HG03469 (cell line): ENCODE results near the gene TM7SF2.
A peak's percentile ranks its signal among the peaks of the same experiment; 100 is the strongest.
"Not testable (repeated sequence)": the region's sequence is repeated elsewhere in the genome, so short reads cannot be mapped to it uniquely, and the experiment has no call there.

ENCODE experiments used
- ATAC-seq: cut with Tn5 transposase; IDR thresholded peaks from one replicate; pipeline ENCODE4 v1.9.1; 2021; ENCODE audit warnings: mild to moderate bottlenecking, moderate library complexity, moderate number of reproducible peaks; ENCODE audit not compliant: unreplicated experiment

The TM7SF2 gene

DNA sequence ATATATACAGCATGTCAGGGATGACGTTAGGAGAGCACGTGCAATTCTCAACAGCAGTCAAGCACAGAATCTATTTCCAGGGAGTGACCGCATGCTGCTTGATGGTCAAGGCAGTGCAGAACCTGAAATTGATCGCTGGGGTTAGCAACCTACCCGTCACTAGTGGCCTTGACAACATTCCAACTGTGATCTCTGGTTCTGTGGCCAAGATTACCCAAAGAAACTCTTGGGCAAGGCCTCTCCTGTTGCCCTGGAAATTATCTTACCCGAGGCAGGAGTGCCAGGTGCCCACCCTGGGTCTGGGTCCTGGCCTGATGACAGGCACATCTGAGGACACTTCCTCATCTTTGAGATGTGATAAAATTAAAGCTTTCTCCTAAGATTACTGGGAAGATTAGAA, 2.2 kb downstream of the TM7SF2 start:
- ATAC-seq, result no peak

- no peak for ATAC-seq
Measured at GRCh38 chr11:65114538-65115171, 3.0 kb downstream of the TM7SF2 start.

GRCh38 chr11:65115361-65116082, 3.9 kb downstream of the TM7SF2 start:
- ATAC-seq, result no peak

- ATAC-seq, result no peak
Measured at GRCh38 chr11:65116370-65117205, 4.9 kb downstream of the TM7SF2 start.

GRCh38 chr11:65117206-65118096, 5.8 kb downstream of the TM7SF2 start, which contains the start of gene ZNHIT2:
TSS of gene ZNHIT2 (minus strand) at chr11:65117701. CDS start at chr11:65117653, 48 bp downstream.
- ATAC-seq, result peak; percentile 42

DNA sequence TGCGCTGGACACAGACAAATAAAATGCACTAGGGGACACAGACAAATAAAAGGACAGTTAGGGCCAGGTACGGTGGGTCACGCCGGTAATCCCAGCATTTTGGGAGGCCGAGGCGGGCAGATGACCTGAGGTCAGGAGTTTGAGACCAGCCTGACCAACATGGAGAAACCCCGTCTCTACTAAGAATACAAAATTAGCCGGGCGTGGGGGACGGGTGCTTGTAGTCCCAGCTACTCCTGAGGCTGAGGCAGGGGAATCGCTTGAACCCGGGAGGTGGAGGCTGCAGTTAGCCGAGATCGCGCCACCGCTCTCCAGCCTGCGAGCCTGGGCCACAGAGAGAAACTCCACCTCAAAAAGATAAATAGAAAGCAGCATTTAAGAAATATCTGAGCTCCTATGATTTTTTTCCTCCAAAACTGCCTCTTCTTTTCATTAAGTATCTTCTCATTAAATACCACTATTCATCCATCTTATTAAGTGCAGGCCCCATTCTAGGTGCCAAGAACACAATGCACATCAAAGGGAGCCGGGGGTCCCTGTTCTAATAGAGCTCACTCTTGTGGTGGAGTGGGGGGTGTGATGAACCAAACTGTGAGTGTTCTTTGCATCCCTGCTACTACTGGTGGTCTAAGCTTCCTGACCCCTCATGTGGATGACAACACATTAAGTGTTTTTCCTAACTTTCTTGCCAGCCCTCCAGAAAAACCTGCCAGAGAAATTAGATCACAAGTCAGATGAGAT, 6.6 kb downstream of the TM7SF2 start:
- ATAC-seq, result no peak

DNA sequence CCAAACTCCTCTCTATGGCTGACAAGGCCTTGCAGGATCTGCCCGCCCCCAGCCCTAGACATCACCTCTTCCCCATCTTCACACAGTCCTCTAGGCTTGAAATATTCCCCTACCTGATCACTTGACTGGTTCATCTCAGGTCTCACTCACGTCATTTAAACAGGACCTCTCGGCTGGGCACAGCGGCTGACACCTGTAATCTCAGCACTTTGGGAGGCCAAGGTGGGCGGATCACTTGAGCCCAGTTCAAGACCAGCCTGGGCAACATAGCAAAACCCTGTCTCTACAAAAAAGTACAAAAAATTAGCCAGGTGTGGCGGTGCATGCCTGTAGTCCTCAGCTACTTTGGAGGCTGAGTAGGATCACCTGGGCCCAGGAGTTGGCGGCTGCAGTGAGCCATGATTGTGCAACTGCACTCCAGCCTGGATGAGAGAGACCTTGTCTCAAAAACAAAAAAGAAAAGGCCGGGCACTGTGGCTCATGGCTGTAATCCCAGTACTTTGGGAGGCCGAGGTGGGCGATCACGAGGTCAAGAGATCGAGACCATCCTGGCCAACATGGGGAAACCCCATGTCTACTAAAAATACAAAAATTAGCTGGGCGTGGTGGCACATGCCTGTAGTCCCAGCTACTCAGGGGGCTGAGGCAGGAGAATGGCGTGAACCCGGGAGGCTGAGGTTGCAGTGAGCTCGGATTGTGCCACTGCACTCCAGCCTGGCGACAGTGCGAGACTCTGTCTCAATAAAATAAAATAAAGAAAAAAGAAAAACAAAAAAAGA, 7.4 kb downstream of the TM7SF2 start:
- not testable (repeated sequence) for ATAC-seq

GRCh38 chr11:65119670-65119995, 8.0 kb downstream of the TM7SF2 start:
- ATAC-seq, result no peak

DNA sequence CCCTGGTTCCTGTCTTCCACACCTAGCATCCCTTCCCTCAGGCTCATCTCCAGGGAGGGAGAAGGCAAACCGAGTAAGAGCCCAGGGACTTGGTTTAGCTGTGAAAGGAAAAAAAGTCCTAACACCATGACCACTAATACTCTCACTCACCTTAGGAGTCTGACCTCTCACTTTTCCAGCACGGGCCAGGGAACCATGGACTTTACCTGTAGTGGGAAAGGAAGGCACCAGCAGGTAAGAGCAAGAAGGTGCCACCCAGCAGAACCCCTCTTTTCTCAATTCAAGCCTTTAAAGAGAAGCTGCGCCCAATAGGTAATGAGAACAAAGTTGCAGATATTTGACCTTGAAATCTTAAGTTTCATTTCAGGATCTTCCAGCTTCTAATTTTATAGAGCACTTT, 9.2 kb downstream of the TM7SF2 start:
- ATAC-seq, result no peak

DNA sequence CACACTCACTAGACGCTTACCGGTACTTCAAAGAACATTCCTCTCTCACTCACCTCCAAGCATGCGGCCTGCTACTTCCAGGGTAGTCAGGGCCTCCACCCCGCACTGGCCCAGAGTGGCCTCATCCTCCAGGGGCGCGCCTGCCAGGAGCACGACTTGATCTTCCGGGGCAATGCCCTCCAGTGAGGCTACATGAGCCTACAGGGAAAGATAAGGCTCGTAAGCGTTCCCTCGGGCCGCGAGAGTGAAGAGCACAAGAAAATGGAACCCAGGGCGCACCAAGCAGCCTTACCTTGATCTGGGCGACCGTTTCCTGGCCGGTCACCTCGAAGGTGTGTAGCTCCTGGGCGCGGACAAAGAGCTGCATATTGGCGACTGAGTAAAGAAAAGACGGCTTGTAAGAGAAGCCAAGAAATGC, 9.8 kb downstream of the TM7SF2 start:
- no peak for ATAC-seq

DNA sequence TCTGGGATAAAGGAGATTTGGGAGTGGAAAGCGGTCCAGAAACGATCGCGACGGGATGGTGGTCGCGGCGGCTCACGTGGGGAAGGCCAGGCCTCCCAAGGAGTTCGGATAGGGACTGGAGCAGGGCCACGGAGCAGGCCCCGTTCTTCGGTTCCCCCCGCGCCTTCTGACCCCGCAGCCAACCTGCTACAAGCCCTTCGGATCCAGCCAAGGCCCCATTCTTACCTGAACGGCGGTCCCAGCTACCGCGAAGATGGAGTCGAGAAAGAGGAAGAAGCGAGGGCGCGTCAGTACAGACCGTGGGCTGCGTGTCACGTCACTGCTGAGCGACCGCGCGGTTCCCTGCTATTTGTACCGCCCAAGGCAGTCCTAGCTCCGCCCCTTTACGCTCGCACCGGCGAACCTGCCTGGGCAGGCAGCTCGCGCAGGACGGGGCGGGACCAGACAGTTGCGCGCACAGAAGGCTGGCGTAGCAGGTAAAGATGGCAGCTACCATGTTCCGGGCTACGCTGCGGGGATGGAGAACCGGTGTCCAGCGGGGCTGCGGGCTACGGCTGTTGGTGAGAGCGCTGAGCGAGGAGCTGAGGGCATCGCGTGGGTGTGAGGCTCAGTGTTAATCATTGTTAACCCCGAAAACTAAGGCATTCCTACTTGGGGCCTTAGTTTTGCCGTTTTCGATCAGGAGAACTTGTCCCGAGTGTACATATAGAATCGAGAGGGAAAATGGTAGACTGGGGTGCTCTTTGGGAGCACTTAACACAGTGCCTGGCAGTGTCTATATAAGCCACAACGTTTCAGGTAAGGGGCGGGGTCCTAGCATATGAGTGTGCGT, 10.4 kb downstream of the TM7SF2 start, which contains the start of the genes FAU and MRPL49:
FAU (minus strand) TSS at position 270 of the 832 bp plus-strand sequence. CDS start 321 bp downstream, outside the sequence.
MRPL49 (plus strand) TSS at position 457 of the 832 bp plus-strand sequence; CDS start at position 483, 26 bp downstream.
- peak; percentile 38 for ATAC-seq

- ATAC-seq, result no peak
Measured at GRCh38 chr11:65124480-65125196, 13.0 kb downstream of the TM7SF2 start.

DNA sequence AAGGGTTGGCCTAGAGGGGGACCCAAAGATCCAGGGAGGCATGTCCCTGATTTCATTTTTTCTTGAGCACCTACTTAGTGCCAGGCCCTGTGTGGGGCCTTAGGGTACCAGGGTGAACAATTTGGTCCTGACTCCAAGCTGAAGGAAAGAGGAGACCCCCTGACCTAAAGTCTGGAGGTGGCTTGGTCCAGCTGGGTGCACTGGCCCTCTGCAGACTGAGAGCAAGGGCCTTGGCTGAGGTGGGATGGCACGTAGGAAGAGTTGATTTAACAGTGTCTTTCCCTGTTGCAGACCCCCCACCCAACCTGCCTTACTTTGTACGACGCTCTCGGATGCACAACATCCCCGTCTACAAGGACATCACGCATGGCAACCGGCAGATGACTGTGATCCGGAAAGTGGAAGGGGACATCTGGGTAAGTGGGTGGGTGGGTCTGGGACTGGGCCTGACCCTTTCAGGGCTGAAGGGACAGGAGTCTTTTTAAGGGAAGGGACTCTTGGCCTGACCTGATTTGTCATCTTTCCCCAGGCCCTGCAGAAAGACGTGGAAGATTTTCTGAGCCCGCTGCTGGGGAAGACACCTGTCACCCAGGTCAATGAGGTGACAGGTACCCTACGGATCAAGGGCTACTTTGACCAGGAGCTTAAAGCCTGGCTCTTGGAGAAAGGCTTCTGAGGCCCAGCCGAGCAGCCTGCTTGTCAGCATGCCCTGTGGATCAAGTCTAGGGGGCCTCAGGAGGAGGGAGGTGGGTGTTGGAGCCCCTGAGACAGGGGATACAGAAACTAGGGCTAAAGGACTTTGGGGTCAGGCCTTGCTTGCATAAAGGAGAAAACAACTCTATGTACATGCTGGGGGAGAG, 13.8 kb downstream of the TM7SF2 start:
- no peak for ATAC-seq

DNA sequence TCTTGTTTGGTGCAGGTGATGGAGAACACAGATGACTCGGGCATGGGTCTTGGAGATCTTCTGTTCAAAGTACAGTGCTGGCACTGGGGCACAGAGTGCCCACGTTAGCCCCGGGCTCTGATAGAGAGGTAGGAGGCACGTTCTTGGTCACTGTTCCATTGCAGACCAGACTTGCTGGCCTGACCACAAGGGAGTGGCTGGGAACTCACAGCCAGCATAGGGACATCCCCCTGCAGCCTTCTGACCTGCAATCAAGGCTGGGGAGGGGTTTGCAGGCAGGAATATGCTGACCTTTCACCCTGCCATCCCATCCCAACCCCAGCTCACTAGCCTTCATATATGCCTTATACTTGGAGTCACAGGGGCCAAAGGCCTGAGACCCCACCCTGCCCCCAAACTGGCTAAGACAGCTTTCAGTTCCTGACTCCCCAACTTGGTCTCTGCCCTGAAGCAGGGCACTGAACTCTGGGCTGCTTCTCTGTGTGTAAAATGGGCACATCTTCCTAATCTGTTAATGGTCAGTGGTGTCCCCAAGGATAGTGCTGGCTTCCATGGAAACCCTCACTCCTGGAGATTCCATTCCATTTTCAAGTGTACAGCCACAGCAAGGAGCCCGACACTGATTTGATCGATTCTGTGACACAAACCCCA, 15.1 kb downstream of the TM7SF2 start:
- no peak for ATAC-seq

DNA sequence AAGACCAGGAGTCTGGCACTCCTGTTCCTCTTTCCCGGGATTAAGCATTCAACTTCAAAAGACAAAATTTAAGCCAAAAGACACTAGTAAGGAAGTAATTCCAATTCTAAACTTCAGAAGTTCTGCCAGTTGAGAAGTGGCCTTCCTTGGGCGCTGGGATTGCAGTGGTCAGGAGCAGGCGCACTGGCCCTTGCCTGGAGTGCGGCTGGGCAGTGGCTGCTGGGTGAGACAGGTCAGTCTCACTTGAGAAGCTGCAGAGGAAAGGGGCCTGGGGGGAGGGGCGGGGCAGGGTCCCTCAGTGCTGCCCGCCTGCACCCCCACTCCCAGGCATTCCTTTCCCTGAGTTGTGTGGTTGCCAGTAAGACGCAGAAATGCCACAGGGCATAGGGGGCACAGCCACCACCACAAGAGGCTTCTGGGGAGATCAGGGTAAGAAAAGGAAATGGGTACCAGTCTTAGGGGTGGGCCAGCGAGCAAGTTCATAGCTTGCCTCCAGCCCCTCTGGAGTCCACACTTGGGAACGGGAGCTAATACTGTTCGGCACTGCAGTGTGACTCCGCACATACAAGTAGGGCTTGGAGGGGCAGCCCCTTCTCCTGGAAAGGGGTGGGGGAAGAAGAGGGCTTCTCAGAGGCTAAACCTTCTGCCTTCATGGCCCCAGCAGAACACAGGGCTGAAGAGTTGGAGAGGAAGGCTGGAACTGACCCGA, 16.0 kb downstream of the TM7SF2 start:
- no peak for ATAC-seq
